CD14-positive monocyte (primary cell): Measurements from ENCODE around the gene BRD9. TPM values are rescaled to one million over a fixed set of nuclear protein-coding genes. Genes with fewer than 3 reads are reported as not detected.

ENCODE experiments used
- DNase-seq, 3 donors: peaks; one replicate each; pipeline ENCODE4 v3.0.0-alpha.2; 2011 to 2022
- H2AFZ ChIP-seq: 2 replicates; pipeline ENCODE4 v1.6.0; 2012; ENCODE audit warnings: mild to moderate bottlenecking, low read depth, low read length, inconsistent platforms; ENCODE audit not compliant: insufficient read depth, poor library complexity, severe bottlenecking
- H3K27ac ChIP-seq, 2 donors: 1 replicate in 1 of 2; 2 replicates in 1 of 2; pipeline ENCODE4 v1.5.1; 2012 to 2013; ENCODE audit warnings: low read length in 2 of 2, control low read depth in 1 of 2, inconsistent platforms in 1 of 2, low read depth in 1 of 2, mild to moderate bottlenecking in 1 of 2
- H3K27me3 ChIP-seq, 2 donors: one replicate each; pipeline versions ENCODE4 v1.6.0 to v1.6.1; 2011 to 2013; ENCODE audit warnings: low read length in 2 of 2; ENCODE audit not compliant: control insufficient read depth in 2 of 2, insufficient read depth in 2 of 2
- H3K36me3 ChIP-seq, 2 donors: replicated peaks in 1 of 2; 1 replicate in 1 of 2; 2 replicates in 1 of 2; pipeline versions ENCODE4 v1.5.1 to v1.6.1; 2012 to 2013; ENCODE audit warnings: low read length in 2 of 2, control low read depth in 1 of 2, inconsistent platforms in 1 of 2, mild to moderate bottlenecking in 1 of 2; ENCODE audit not compliant: insufficient read depth in 2 of 2, control insufficient read depth in 1 of 2
- H3K4me1 ChIP-seq, 2 donors: 1 replicate in 1 of 2; 2 replicates in 1 of 2; pipeline versions ENCODE4 v1.5.1 to v1.6.1; 2012 to 2013; ENCODE audit warnings: low read length in 2 of 2, control low read depth in 1 of 2, inconsistent platforms in 1 of 2, mild to moderate bottlenecking in 1 of 2, moderate library complexity in 1 of 2; ENCODE audit not compliant: insufficient read depth in 2 of 2, control insufficient read depth in 1 of 2
- H3K4me2 ChIP-seq: replicated peaks from 2 replicates; pipeline ENCODE3; 2012; ENCODE audit warnings: low read length, moderate library complexity, mild to moderate bottlenecking; ENCODE audit not compliant: poor library complexity, severe bottlenecking; ENCODE audit errors: extremely low read depth
- H3K4me3 ChIP-seq, 3 experiments: fragments of 200-600 bp in 1 of 3; sonication (generic) in 1 of 3; replicated peaks in 1 of 3; 1 replicate in 2 of 3; 2 replicates in 1 of 3; pipeline ENCODE4 v1.5.1; 2011 to 2013; ENCODE audit warnings: low read length in 3 of 3, mild to moderate bottlenecking in 3 of 3, control low read depth in 2 of 3, low read depth in 2 of 3, inconsistent platforms in 1 of 3, moderate library complexity in 1 of 3
- H3K79me2 ChIP-seq: 2 replicates; pipeline ENCODE4 v1.6.0; 2012; ENCODE audit warnings: mild to moderate bottlenecking, control low read depth, inconsistent platforms, low read length, moderate library complexity; ENCODE audit not compliant: insufficient read depth
- H3K9ac ChIP-seq: 2 replicates; pipeline ENCODE4 v1.6.0; 2017; ENCODE audit warnings: low read length, mild to moderate bottlenecking; ENCODE audit not compliant: insufficient read depth, poor library complexity, severe bottlenecking
- H3K9me3 ChIP-seq, 2 donors: replicated peaks in 1 of 2; 1 replicate in 1 of 2; 2 replicates in 1 of 2; pipeline versions ENCODE4 v1.5.1 to v1.6.1; 2012 to 2013; ENCODE audit warnings: low read length in 2 of 2, control low read depth in 1 of 2; ENCODE audit not compliant: control insufficient read depth in 1 of 2, insufficient read depth in 1 of 2
- H4K20me1 ChIP-seq: 2 replicates; pipeline ENCODE4 v1.6.0; 2012; ENCODE audit warnings: mild to moderate bottlenecking, low read length, control low read depth, moderate library complexity; ENCODE audit not compliant: insufficient read depth
- H3K27ac Mint-ChIP-seq, 7 donors: one replicate each; pipeline ENCODE4 v1.8.0; 2020; ENCODE audit warnings: mild to moderate bottlenecking in 7 of 7, mixed read lengths in 7 of 7, moderate library complexity in 6 of 7, inconsistent platforms in 2 of 7
- H3K27me3 Mint-ChIP-seq, 3 donors: one replicate each; pipeline ENCODE4 v1.8.0; 2021 to 2022; ENCODE audit warnings: low read depth in 3 of 3, mild to moderate bottlenecking in 3 of 3, mixed read lengths in 3 of 3, moderate library complexity in 3 of 3, inconsistent platforms in 1 of 3
- H3K36me3 Mint-ChIP-seq, 2 donors: one replicate each; pipeline ENCODE4 v1.8.0; 2020; ENCODE audit warnings: mixed read lengths in 2 of 2, inconsistent platforms in 1 of 2, mild to moderate bottlenecking in 1 of 2
- H3K4me1 Mint-ChIP-seq: one replicate; pipeline ENCODE4 v1.8.0; 2020; ENCODE audit warnings: mild to moderate bottlenecking, mixed read lengths
- H3K4me3 Mint-ChIP-seq, 2 donors: one replicate each; pipeline ENCODE4 v1.8.0; 2020; ENCODE audit warnings: mild to moderate bottlenecking in 2 of 2, mixed read lengths in 2 of 2, moderate library complexity in 1 of 2
- H3K9me3 Mint-ChIP-seq, 7 donors: one replicate each; pipeline ENCODE4 v1.8.0; 2020 to 2022; ENCODE audit warnings: mixed read lengths in 7 of 7, mild to moderate bottlenecking in 6 of 7, moderate library complexity in 6 of 7, inconsistent platforms in 2 of 7
- CTCF ChIP-seq: fragments of 200-600 bp; IDR thresholded peaks from one replicate; pipeline ENCODE4 v1.8.0; 2022; ENCODE audit warnings: antibody characterized with exemption, mild to moderate bottlenecking
- WGBS: methylation state at CpG from one replicate; pipeline ENCODE4 v1.1.5; 2013; ENCODE audit warnings: missing lambda C conversion rate; ENCODE audit not compliant: insufficient coverage; 5-methylcytosine and 5-hydroxymethylcytosine counted together
- intact Hi-C, 2 donors: fragments of 100-400 bp; cut with micrococcal nuclease; formaldehyde crosslinking; loops; one replicate each; pipeline versions ENCODE4 v1.15.0 to v1.15.1; 2023
- polyA plus RNA-seq, 3 donors: library from polyadenylated mRNA; depleted of rRNA in 1 of 3; unstranded in 2 of 3; stranded (reverse) in 1 of 3; fragments of 300-500 nt in 2 of 3; fragments of >200 nt in 1 of 3; fragmentation: Illumina TruSeq in 2 of 3; gene quantifications; 1 replicate in 2 of 3; 2 replicates in 1 of 3; pipeline ENCODE4 v1.2.3, GENCODE V29; 2012 to 2021

BRD9 gene
- polyA plus RNA-seq, 3 donors: 5.3 to 22.7 (median 9.3) TPM

- H3K4me1 Mint-ChIP-seq: no peaks in the 10 kb centered on the region
- Histone ChIP-seq H4K20me1 (no peaks in the 10 kb centered on the region), H3K79me2 (no peaks in the 10 kb centered on the region), H2AFZ (no peak overlapping the region), H3K27me3 (no peaks in the 10 kb centered on the region), H3K27ac (no peak overlapping the region), H3K4me1 (no peaks in the 10 kb centered on the region), H3K4me2 (no peak overlapping the region), H3K9ac (no peak overlapping the region), H3K9me3 (peaks cover 0 to 7% of the 10 kb centered on the region in 2 donors), H3K36me3 (no peaks in the 10 kb centered on the region), H3K4me3 (no peak overlapping the region)
- no peak for TF ChIP-seq CTCF
- H3K36me3 Mint-ChIP-seq: no peaks in the 10 kb centered on the region
- H3K9me3 Mint-ChIP-seq: peaks cover 0 to 8% (median 6%) of the 10 kb centered on the region in 7 donors
- no peak for DNase-seq
- intact Hi-C loops: no loop called here
- H3K27me3 Mint-ChIP-seq: peaks cover 1 to 10% (median 7%) of the 10 kb centered on the region in 3 donors
- H3K27ac Mint-ChIP-seq: no peak overlapping the region
- 97% methylated on average over 3 of the region's 3 CpGs for WGBS
- no peak overlapping the region for H3K4me3 Mint-ChIP-seq
These were observed 73.5 kb downstream of the BRD9 start for GRCh38 chr5:819078-819477.

- Histone ChIP-seq H3K79me2 (no peaks in the 10 kb centered on the region), H3K9ac (no peak overlapping the region), H3K4me2 (no peak overlapping the region), H2AFZ (no peak overlapping the region), H3K27ac (no peak overlapping the region), H3K4me3 (no peak overlapping the region), H4K20me1 (no peaks in the 10 kb centered on the region), H3K9me3 (peaks cover 0 to 7% of the 10 kb centered on the region in 2 donors), H3K4me1 (no peaks in the 10 kb centered on the region), H3K27me3 (no peaks in the 10 kb centered on the region), H3K36me3 (no peaks in the 10 kb centered on the region)
- Mint-ChIP-seq H3K36me3 (no peaks in the 10 kb centered on the region), H3K27ac (no peak overlapping the region), H3K27me3 (peaks cover 2 to 9% (median 4%) of the 10 kb centered on the region in 3 donors), H3K4me1 (no peaks in the 10 kb centered on the region), H3K4me3 (no peak overlapping the region), H3K9me3 (peaks cover 0 to 7% (median 6%) of the 10 kb centered on the region in 7 donors)
- TF ChIP-seq CTCF: no peak
- 96% methylated on average over 13 of the region's 15 CpGs for WGBS
- intact Hi-C loops: no loop called here
- DNase-seq: no peak
These were observed 76.4 kb downstream of the BRD9 start for GRCh38 chr5:816176-816575.
